NCI-H524 treated with DMSO at 0.1 percent for 48 hours (cell line): ENCODE measurements around the gene HEMGN.
"Not testable (repeated sequence)": the region's sequence is repeated elsewhere in the genome, so short reads cannot be mapped to it uniquely, and the experiment has no call there.

ENCODE experiments used
- DNase-seq: peaks from one replicate; lab custom pipeline; 2025; lab: John Stamatoyannopoulos, UW

HEMGN gene

DNA sequence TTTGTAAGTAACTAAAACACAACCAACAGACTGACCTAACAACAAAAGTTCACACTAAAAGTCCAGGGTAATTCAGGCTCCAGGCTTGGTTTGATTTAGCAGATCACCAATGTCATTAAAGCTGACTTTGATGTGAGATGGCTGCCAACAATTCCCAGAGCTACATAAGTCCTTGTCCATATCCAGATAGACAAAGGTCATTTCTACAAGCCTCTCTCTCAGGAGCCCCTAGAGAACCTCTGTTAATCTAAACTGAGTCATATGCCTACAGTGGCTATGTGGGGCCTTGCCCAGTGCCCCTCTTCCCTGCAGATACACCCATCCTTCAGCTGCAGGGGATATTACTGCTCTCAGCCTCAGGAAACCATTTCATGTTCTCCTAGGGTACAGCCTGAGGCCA, 26.9 kb upstream of the HEMGN start:
- no peak for DNase-seq

- DNase-seq: no peak
Observed at GRCh38 chr9:97963232-97963631, 25.3 kb upstream of the HEMGN start.

GRCh38 chr9:97962575-97962974, 24.6 kb upstream of the HEMGN start:
- DNase-seq: no peak

GRCh38 chr9:97962136-97962535, 24.2 kb upstream of the HEMGN start:
- DNase-seq: no peak

DNA sequence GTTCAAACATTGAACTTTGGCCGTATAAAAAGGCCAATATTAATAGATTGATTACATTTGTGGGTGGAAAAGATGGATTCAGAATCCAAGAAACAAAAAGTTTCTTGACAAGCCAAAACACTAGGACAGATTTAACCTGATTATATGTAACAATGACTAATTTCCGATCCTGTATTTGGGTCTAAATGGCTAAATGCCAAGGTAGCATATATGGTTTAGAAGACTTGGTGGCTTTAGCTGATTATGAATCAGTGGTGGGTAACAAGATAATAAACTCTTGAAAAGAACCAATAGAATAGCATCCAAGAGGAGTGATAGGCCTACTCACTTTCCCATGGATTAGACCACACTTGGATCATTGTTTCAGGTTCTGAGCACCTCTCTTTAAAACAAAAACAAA, 23.4 kb upstream of the HEMGN start:
- no peak for DNase-seq

GRCh38 chr9:97960678-97961328, 22.8 kb upstream of the HEMGN start:
- not testable (repeated sequence) for DNase-seq

DNA sequence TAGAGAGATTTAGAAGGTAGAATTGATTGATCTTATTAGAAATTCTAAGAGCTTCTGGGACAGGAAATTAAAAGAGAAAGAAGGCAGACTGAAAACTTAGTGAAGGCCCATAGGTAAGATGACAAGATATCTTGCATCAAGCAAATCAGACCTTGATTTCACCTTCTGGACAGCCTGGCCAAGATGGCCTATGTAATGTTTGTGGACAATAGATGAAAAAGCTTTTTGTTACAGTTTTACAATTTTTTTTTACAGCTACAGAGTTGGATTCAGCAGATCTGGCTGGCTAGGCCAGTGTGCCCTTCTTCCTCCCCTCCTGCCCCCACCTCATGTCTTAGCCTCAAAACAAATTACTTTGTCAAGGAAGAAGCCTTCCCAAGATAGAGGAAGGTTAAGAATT, 21.6 kb upstream of the HEMGN start:
- DNase-seq: no peak

- no peak for DNase-seq
Observed at GRCh38 chr9:97958812-97959511, 21.0 kb upstream of the HEMGN start.

GRCh38 chr9:97956331-97956730, 18.4 kb upstream of the HEMGN start:
- DNase-seq: no peak

DNA sequence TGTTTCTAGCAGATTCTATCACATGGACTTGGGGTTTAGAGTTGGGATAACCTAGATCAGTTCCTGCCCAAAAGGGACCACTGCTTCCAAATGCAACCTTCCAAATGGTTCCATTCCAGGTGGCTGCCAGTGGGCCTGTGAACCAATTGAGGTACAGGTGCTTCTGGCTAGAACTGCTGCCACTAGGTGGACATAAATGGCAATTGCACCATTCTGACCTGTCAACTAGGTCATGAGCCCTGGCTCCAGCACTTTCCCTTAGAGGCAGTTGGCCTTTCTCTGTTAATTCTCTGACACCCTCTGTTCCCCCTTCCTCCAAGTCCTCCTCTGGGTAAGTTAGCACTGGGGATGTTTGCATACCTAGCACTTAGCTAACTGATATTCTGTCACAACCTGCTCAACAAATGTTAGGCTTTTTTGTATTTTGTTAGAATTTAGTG, 16.6 kb upstream of the HEMGN start:
- DNase-seq: peak; percentile 49

- DNase-seq: not testable (repeated sequence)
Observed at GRCh38 chr9:97950873-97951272, 12.9 kb upstream of the HEMGN start.

DNA sequence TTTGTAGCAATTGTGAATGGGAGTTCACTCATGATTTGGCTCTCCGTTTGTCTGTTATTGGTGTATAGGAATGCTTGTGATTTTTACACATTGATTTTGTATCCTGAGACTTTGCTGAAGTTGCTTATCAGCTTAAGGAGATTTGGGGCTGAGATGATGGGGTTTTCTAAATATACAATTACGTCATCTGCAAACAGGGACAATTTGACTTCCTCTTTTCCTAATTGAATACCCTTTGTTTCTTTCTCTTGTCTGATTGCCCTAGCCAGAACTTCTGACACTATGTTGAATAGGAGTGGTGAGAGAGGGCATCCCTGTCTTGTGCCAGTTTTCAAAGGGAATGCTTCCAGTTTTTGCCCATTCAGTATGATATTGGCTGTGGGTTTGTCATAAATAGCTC, 9.1 kb upstream of the HEMGN start:
- DNase-seq: not testable (repeated sequence)

DNA sequence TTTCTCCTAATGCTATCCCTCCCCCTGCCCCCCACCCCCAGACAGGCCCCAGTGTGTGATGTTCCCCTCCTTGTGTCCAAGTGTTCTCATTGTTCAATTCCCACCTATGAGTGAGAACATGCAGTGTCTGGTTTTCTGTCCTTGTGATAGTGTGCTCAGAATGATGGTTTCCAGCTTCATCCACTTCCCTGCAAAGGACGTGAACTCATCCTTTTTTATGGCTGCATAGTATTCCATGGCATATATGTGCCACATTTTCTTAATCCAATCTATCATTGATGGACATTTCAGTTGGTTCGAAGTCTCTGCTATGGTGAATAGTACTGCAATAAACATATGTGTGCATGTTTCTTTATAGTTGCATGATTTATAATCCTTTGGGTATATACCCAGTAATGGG, 7.5 kb upstream of the HEMGN start:
- not testable (repeated sequence) for DNase-seq

DNA sequence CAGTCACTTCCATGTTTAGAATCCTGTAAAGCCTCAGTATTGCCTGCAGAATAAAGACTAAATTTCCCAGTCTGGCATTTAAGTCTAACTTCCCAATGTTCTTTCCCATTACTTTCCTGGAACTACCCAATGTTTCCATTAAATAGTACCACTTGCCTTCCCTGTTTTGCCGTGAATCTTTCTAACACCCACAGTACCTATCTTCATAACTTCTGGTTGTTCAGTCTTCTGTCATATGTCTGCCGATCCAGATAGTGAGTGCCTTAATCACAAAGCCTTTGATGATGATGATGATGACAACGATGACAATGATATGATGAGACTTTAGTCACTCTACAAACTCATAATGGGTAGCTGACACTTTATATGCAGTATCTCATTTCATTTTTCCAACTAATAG, 6.6 kb upstream of the HEMGN start:
- DNase-seq: no peak

- DNase-seq: no peak
Observed at GRCh38 chr9:97943308-97943855, 5.4 kb upstream of the HEMGN start.

DNA sequence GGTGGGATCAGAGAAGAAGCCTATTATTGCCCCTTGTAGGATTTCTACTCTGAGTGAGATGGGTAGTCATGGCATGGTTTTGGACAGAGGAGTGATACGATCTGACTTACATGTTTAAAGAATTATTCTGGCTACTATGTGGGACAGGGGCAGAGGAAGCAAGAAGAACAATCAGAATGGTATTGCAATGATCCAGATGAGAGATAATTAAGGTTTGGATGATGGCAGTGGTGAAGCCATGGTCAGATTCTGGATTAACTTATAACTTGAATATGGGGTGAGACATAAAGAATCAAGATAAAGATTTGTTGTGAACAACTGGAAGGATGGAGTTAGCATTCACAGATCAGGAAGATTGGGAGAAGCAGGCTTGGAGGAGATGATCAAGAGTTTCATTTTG, 3.4 kb upstream of the HEMGN start:
- no peak for DNase-seq

DNA sequence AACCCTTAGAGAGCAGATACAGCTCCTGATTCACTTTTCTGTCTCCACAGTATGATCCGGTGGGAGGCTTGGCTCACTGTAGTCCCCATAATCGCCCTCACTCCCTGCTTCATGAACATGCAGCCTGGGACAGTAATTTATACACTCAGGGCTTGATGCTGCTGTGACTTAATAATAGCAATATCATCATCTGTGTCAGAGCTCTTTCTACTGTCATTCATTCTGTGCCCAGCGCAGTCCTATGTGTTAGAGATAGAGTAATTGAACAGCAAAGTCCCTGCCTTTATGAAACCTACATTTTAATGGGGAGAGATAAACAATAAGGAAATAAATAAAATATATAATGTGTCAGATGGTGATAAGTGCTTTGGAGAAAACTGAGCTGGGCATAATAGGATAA, 2.8 kb upstream of the HEMGN start:
- no peak for DNase-seq

DNA sequence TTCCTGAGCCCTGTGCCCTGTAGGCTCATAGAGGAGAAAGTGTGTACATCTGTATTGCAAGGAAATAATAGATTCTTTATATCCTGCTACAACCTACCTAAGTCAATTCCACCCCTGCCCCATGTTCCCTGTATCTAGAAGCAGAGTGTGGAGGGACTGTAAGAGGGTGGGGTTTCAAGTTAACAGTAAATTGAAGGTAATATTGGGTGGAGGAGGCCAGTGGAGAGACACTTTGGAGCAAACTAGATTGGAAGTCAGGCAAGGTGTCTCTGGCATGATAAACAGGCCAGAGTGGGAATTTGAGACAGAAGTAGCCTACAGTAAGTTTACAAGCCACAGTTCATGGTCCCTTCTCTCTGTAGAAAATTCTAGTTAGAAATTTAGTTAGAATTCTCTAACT, 2.3 kb upstream of the HEMGN start:
- DNase-seq: no peak

- no peak for DNase-seq
Observed at GRCh38 chr9:97936998-97937397, 974 bp downstream of the HEMGN start.

DNA sequence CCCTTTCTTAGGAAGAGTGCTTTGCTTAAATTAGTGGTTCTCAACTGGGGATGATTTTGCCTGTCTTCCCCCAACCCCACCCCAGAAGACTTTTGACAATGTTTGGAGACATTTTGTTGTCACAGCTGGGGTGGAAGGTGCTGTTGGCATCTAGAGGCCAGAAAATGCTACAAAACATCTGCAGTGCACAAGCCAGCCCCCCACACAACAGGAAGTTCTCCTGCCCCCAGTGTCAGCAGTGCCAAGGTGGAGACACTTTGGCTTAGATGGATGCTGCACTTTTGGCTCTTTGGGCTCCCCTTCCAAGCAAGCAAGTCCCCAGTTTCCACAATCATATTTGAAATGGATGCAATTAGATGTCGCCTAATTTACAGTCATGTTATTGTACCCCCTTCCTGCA, 2.7 kb downstream of the HEMGN start:
- no peak for DNase-seq

DNA sequence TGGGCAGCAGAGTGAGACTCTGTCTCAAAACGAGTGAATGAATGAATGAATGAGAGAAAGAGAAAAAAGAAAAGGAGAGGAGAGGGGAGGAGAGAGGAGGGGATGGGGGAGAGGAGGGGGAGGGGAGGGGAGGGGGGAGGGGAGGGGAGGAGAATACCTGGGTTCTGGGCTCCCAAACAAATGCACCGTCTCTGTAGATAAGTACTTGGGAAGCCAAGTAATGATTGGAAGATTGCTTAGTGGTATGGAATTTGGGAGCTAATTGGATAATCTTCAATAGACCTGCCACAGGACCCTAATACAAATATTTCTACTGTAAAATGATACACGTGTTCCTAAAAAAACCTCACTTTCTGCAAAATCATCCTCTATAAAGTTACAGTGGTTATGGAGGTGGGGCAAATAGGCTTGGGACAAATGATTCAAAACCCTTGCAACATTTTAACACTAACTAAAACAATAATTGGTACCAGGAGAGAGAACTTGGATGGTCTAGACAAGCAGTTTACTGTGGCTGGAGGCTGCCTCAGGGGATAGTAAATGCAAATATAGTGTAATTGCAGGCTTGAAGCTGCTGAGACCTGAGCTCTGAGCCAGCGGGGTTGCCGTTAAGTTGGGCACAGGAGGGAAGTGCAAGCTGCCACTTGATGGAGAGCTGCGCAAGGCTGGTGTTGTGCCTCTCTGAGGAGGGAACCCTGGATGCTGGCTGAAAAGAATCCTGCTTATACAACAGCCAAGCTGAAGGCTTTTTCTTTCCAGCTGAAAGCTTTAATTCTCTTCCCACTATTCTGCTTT, 3.5 kb downstream of the HEMGN start:
- no peak for DNase-seq

DNA sequence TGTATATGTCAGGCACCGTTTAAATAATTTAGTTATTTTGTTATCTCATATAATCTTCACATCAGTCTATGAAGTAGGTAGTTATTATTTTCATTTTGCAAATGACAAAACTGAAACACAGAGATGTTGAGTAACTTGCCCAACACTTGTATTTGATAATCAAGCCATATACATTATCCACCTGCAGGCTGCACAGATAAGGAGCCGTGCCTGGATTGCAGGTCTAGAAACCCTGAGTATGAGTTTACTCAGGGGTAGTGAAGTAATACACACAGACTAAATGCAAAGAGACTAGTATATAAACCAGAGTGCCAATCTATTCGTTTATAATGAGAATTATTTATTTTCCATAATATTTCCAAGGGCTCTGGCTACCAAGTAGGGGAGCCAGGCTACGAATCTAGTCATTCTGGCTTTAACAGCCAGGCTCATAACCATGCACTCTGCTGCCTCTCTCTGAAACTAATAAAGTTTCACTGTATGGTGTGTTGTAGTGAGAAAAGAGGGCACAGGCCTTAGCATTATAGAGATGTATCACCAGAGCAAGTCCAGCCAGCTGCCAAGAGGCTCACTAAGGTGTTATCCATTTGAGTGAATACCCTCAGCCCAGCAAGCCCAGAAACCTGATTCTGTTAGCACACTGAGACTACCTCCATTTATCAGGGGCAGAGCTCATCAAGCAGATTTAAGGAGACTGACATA, 4.5 kb downstream of the HEMGN start:
- no peak for DNase-seq
